ENCODE measurements around the gene PES1.
"Not testable (repeated sequence)": the region's sequence is repeated elsewhere in the genome, so short reads cannot be mapped to it uniquely, and the experiment has no call there.

Gene PES1

DNA sequence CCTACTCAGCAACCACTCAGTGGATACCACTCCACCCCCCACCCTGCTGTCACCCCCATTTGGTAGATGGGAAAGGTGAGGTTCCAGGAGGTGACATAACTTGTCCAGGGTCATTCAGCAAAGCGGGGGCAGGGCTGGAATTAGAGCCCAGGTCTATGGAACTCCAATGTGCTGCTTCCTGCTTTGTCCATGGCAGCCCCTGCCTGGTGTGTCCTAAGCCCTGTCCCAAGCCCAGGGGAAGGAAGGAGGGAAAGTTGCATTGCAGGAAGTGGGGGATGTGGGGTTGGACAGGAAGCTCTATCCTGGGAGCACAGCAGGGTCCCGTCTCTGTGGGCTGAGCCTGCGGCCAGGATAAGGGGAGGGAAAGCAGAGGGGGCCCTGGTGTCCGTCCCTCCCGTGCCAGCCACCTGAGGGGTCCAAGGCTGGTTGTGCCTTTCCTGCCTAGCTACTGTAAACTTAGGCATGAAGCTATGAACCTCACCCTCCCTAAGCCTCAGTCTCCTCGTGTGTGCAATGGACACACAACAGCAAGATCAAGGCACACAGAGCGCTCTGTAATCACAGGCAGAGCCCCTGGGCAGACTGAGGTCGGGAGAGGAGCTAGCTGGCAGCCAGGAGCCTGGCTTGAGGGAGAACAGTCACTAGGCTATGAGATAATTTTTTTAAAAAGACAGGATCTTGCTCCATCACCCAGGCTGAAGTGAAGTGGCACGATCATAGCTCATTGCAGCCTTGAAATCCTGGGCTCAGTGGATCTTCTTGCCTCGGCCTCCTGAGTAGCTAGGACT is 30.1 kb downstream of the PES1 start:
- DNase-seq (ENCODE audit: insufficient read length, low spot score) = no peak
- no peak for FAIRE-seq
- TF ChIP-seq, protein P1, sequence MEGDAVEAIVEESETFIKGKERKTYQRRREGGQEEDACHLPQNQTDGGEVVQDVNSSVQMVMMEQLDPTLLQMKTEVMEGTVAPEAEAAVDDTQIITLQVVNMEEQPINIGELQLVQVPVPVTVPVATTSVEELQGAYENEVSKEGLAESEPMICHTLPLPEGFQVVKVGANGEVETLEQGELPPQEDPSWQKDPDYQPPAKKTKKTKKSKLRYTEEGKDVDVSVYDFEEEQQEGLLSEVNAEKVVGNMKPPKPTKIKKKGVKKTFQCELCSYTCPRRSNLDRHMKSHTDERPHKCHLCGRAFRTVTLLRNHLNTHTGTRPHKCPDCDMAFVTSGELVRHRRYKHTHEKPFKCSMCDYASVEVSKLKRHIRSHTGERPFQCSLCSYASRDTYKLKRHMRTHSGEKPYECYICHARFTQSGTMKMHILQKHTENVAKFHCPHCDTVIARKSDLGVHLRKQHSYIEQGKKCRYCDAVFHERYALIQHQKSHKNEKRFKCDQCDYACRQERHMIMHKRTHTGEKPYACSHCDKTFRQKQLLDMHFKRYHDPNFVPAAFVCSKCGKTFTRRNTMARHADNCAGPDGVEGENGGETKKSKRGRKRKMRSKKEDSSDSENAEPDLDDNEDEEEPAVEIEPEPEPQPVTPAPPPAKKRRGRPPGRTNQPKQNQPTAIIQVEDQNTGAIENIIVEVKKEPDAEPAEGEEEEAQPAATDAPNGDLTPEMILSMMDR (IDR thresholded peaks at IDR 0.05; ENCODE audit: insufficient read depth, missing control alignments) = no peak

DNA sequence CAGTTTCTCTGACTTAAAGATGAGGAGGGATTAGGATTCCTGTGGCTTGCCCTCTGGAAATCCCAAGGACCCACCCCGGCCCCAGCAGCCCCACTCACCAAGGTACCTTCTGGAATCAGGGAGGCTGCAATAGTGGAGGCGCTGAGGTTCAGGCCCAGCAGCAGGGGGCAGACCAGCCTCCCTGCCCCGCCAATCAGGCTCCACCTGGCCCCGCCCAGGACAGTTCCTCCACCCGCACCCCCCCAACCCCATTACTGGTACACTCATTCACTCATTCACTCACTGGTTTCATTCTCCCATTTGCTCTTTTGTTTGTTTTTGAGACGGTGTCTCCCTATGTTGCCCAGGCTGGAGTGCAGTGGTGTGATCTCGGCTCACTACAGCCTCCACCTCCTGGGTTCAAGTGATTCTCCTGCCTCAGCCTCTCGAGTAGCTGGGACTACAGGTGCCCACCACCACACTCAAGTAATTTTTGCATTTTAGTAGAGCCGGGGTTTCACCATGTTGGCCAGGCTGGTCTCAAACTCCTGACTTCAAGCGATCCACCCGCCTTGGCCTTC is 31.0 kb downstream of the PES1 start:
- not testable (repeated sequence) for DNase-seq (ENCODE audit: insufficient read length, low spot score); FAIRE-seq

DNA sequence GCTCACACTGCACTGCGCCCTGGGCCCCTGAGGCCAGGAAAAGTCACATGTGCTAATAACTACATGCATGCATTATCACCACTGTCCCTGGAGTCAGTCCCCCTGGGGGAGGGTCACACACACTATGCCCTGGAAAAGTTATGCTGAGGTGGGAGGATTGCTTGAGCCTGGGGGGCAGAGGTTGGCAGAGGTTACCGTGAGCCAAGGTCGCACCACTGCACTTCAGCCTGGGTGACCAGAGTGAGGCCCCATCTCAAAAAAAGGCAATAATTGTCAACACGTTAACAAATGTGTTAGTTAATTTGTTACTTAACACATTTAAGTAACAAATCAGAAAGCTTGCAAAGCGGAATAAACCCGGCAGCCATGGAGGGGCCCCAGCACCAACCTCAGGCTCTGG is 31.8 kb downstream of the PES1 start:
- no peak for FAIRE-seq

DNA sequence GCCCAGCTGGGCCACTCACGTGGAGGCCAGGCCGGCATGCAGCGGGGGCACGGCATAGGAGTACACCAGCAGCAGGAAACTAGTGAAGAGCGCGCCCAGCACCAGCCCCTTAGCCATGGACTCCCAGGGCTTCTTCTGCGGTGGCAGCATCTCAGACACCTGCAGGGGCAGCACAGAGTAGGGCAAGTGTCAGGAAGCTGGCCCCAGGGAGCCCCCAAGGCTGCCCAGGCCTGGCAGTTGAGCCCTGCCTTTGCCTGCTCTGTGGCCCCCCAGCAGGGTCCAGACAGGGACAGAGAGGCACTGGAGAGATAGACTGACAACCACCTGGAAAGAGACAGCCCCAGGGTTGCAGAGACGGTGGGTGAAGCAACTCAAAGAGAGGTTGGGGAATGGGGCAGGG is 34.5 kb downstream of the PES1 start:
- DNase-seq (ENCODE audit: insufficient read length, low spot score) (no peak), FAIRE-seq (no peak)
- TF ChIP-seq, protein P1 (IDR thresholded peaks at IDR 0.05; ENCODE audit: insufficient read depth, missing control alignments) = no peak

More for the DNA sequence above, 31.8 kb downstream of the PES1 start:
- TF ChIP-seq, protein P1 (IDR thresholded peaks at IDR 0.05; ENCODE audit: insufficient read depth, missing control alignments) = no peak
- DNase-seq (ENCODE audit: insufficient read length, low spot score) = no peak

DNA sequence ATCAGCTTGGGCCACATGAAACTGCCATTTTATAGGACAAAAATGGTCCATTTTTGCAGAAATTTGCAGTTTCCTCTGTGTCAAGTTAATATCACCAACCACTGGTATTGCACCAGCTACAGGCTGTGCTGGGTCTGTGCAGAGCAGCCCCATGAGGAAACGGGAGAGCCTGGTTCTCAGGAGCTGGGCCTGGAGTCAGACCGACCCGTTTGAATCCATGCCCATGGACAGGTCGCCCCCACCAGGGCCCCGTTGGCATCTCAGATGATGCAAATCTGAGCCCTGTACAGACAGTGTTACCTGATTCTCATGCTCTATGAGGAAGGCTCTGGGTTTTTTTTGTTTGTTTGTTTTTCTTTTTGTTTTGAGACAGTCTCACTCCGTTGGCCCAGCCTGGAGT is 35.3 kb downstream of the PES1 start:
- TF ChIP-seq, protein P1 (IDR thresholded peaks at IDR 0.05; ENCODE audit: insufficient read depth, missing control alignments) = no peak
- FAIRE-seq (no peak), DNase-seq (ENCODE audit: insufficient read length, low spot score) (no peak)

DNA sequence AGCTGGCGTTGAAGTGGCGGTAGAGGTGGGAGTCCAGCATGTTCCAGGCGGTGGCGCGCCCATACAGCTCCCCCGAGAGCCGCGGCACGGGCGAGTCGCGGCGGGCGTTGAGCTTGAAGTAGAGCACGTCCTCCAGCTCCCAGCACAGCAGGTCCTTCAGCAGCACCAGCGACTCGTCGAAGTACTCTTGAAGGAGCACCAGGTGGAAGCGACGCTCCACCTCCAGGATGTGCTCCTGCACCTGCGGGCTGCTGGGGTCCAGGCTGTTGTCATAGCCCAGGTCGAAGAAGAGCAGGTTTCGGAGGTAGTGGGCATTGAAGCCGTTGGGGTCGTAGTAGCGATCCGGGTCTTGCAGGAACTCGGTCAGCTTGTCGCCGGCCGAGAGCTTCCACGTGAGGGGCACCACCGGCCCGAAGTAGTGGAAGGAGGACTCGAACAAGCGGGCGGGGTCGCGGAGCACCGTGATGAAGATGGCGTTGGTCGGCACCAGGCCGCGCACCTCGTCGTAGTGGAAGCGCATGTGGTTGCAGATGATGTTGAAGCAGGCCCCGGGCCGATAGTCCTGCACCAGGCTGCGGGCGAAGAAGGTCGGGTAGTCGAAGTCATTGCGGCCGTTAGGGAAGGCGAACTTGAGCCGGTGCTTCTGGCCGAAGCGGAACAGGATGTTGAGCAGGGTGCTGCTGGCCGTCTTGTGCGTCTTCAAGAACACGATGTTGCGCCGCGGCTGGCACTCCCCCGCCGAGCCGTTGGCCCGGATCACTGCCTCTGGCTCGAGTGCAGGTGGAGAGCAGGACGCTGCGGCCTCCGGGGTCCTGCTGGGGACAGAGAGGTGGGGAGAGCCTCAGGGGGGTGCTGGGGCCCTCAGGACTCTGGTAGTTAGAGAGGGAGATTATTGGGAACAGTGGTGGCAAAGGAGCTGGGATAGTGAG is 36.2 kb downstream of the PES1 start:
- TF ChIP-seq, protein P1 (IDR thresholded peaks at IDR 0.05; ENCODE audit: insufficient read depth, missing control alignments) = no peak
- DNase-seq (ENCODE audit: insufficient read length, low spot score) (no peak), FAIRE-seq (no peak)

DNA sequence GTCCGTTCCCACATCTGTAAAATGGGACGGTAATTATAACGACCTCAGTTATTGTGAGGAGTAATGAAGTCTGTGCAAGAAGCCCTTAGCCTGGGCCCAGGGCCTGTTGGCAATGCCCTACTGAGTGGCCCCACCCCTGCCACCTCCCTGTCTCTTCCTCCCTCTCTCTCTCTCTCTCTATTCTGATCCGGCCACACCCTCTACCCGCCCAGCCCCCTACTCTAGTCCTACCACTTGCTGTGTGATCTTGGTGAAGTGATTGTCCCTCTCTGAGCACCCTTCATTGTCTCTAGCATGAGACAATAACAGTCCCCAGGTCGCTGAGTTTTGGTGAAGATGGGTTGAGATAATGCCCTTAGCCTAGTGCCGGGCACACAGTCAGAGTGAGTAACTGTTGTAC is 37.7 kb downstream of the PES1 start:
- FAIRE-seq = no peak
- TF ChIP-seq, protein P1 (IDR thresholded peaks at IDR 0.05; ENCODE audit: insufficient read depth, missing control alignments) = no peak
- DNase-seq (ENCODE audit: insufficient read length, low spot score) = no peak
